HEK293T (cell line): ENCODE data around the gene TMEM208.

Source experiments
- BHLHE40 ChIP-seq: fragments of 450-650 bp; IDR thresholded peaks from 2 replicates; pipeline ENCODE4 v1.6.1; 2016; ENCODE audit warnings: mild to moderate bottlenecking, moderate library complexity, borderline replicate concordance
- CTBP1 ChIP-seq: fragments of 450-650 bp; IDR thresholded peaks from 2 replicates; pipeline ENCODE4 v1.6.1; 2016; ENCODE audit warnings: borderline replicate concordance
- ELF4 ChIP-seq: fragments of 450-650 bp; IDR thresholded peaks from 2 replicates; pipeline ENCODE4 v1.6.1; 2017; ENCODE audit warnings: antibody characterized with exemption
- FOXA1 ChIP-seq: fragments of 450-650 bp; IDR thresholded peaks from 2 replicates; pipeline ENCODE4 v1.6.1; 2016; ENCODE audit warnings: mild to moderate bottlenecking
- FOXK2 ChIP-seq: fragments of 450-650 bp; IDR thresholded peaks from 2 replicates; pipeline ENCODE4 v1.6.1; 2016; ENCODE audit warnings: mild to moderate bottlenecking
- HDGF ChIP-seq: fragments of 450-650 bp; IDR thresholded peaks from 2 replicates; pipeline ENCODE4 v1.6.1; 2017; ENCODE audit warnings: antibody characterized with exemption, borderline replicate concordance
- NFRKB ChIP-seq: fragments of 450-650 bp; IDR thresholded peaks from 2 replicates; pipeline ENCODE4 v1.6.1; 2016; ENCODE audit warnings: mild to moderate bottlenecking, moderate library complexity
- PKNOX1 ChIP-seq: fragments of 450-650 bp; IDR thresholded peaks from 2 replicates; pipeline ENCODE4 v1.6.1; 2016
- SP1 ChIP-seq: fragments of 450-650 bp; IDR thresholded peaks from 2 replicates; pipeline ENCODE4 v1.6.1; 2017
- TARDBP ChIP-seq: fragments of 450-650 bp; IDR thresholded peaks from 2 replicates; pipeline ENCODE4 v1.6.1; 2016

GRCh38 chr16:67181346-67181745 is 45.6 kb upstream of the TMEM208 start:
- TF ChIP-seq HDGF = no peak
- no peak for TF ChIP-seq TARDBP
- TF ChIP-seq BHLHE40 = no peak
- TF ChIP-seq FOXK2 = no peak
- no peak for TF ChIP-seq PKNOX1
- TF ChIP-seq CTBP1 = no peak
- no peak for TF ChIP-seq NFRKB
- TF ChIP-seq ELF4 = no peak
- no peak for TF ChIP-seq SP1
- no peak for TF ChIP-seq FOXA1
